Measurements from ENCODE around the gene MAFB.

DNA sequence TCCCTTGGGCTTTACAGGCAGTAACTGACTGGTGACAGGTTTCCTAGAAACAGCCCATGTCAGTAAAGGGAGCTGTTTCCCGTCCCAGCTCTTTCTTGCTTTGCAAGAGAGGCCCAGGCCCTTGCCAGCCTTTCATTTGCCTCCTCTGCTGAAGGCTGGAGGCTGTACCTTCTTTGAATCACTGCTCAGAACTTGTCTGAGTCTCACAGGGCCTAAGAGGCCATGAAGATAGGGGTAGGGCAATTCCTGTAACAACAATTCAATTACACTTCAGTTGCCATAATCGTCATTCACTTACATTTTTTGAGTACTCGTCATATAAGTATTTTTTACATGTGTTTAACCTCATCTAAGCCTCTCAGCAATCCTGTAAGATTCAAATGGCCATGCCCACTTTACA, 25.9 kb upstream of the MAFB start:
- TF ChIP-seq, protein P1, sequence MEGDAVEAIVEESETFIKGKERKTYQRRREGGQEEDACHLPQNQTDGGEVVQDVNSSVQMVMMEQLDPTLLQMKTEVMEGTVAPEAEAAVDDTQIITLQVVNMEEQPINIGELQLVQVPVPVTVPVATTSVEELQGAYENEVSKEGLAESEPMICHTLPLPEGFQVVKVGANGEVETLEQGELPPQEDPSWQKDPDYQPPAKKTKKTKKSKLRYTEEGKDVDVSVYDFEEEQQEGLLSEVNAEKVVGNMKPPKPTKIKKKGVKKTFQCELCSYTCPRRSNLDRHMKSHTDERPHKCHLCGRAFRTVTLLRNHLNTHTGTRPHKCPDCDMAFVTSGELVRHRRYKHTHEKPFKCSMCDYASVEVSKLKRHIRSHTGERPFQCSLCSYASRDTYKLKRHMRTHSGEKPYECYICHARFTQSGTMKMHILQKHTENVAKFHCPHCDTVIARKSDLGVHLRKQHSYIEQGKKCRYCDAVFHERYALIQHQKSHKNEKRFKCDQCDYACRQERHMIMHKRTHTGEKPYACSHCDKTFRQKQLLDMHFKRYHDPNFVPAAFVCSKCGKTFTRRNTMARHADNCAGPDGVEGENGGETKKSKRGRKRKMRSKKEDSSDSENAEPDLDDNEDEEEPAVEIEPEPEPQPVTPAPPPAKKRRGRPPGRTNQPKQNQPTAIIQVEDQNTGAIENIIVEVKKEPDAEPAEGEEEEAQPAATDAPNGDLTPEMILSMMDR (IDR thresholded peaks at IDR 0.05), result no peak
- TF ChIP-seq POLR2A (IDR thresholded peaks at IDR 0.05) (no peak), EP300 (IDR thresholded peaks at IDR 0.05) (no peak), POLR2AphosphoS5 (IDR thresholded peaks at IDR 0.05) (no peak)
